GM12878 (cell line): Measurements from ENCODE around the gene GIMD1. TPM values are rescaled to one million over a fixed set of nuclear protein-coding genes. Genes with fewer than 3 reads are reported as not detected.
A peak's percentile ranks its signal among the peaks of the same experiment; 100 is the strongest.

Source experiments
- ATAC-seq: fragments of 200-7000 bp; cut with Tn5 transposase; 3 replicates; pipeline ENCODE4 v1.9.1; 2020; ENCODE audit warnings: mild to moderate bottlenecking, moderate library complexity
- BruUV-seq: library from RNA; stranded (reverse); fragments of 400-500 nt; replicated peaks from 2 replicates; lab custom pipeline; 2021; lab: Mats Ljungman, UMichigan
- CTCF ChIA-PET: fragments of 300-600 bp; sonication (Branson Sonifier 250); formaldehyde crosslinking; extraction: SDS; loops from one replicate; lab custom pipeline; 2021; ENCODE audit warnings: inconsistent platforms; lab: Yijun Ruan, JAX
- POLR2A ChIA-PET: fragments of 350-600 bp; formaldehyde crosslinking; extraction: SDS; loops from one replicate; lab custom pipeline; 2021; ENCODE audit warnings: inconsistent platforms; lab: Charles Lee
- RAD21 ChIA-PET: fragments of 300-600 bp; sonication (Branson Sonifier 250); formaldehyde crosslinking; loops from one replicate; lab custom pipeline; 2023; ENCODE audit warnings: antibody characterized with exemption; ENCODE audit not compliant: unreplicated experiment; lab: Charles Lee
- SMC1A ChIA-PET: fragments of 300-600 bp; sonication (Branson Sonifier 250); formaldehyde crosslinking; loops from one replicate; lab custom pipeline; 2023; ENCODE audit not compliant: unreplicated experiment, uncharacterized antibody; lab: Charles Lee
- DNase-seq: peaks from one replicate; pipeline ENCODE4 v3.0.0-alpha.2; 2011; ENCODE audit warnings: low read depth, low spot score
- FAIRE-seq: peaks from 3 replicates; lab custom pipeline; 2011; peaks lifted over from hg19 to GRCh38; lab: Jason Lieb, UNC
- H2AFZ ChIP-seq: 2 replicates; pipeline ENCODE4 v1.6.0; 2011; ENCODE audit warnings: low read depth, low read length, control low read depth; ENCODE audit not compliant: control insufficient read depth
- H3K27ac ChIP-seq: 2 replicates; pipeline ENCODE4 v1.5.1; 2011; ENCODE audit warnings: control low read depth; ENCODE audit not compliant: control insufficient read depth, insufficient read depth
- H3K27me3 ChIP-seq, 2 experiments: replicated peaks in 1 of 2; 2 replicates each; pipeline versions ENCODE4 v1.6.0 to v1.6.1; 2011; ENCODE audit warnings: low read length in 1 of 2; ENCODE audit not compliant: control insufficient read depth in 2 of 2, insufficient read depth in 2 of 2
- H3K36me3 ChIP-seq, 2 experiments: 2 replicates each; pipeline ENCODE4 v1.5.1; 2011; ENCODE audit warnings: low read length in 1 of 2; ENCODE audit not compliant: control insufficient read depth in 2 of 2, insufficient read depth in 2 of 2
- H3K4me1 ChIP-seq: 2 replicates; pipeline ENCODE4 v1.6.1; 2011; ENCODE audit warnings: mild to moderate bottlenecking, low read length, moderate library complexity, mixed read lengths; ENCODE audit not compliant: control insufficient read depth, insufficient read depth
- H3K4me2 ChIP-seq: 2 replicates; pipeline ENCODE4 v1.6.0; 2011; ENCODE audit warnings: control low read depth; ENCODE audit not compliant: control insufficient read depth, insufficient read depth
- H3K4me3 ChIP-seq: fragments of 200-600 bp; sonication (generic); 2 replicates; pipeline ENCODE4 v1.5.1; 2016
- H3K79me2 ChIP-seq: 2 replicates; pipeline ENCODE4 v1.6.0; 2011; ENCODE audit warnings: low read length; ENCODE audit not compliant: control insufficient read depth, insufficient read depth
- H3K9ac ChIP-seq: 2 replicates; pipeline ENCODE4 v1.8.0; 2011; ENCODE audit warnings: low read length, control low read depth, mixed read lengths; ENCODE audit not compliant: control insufficient read depth, insufficient read depth
- H3K9me3 ChIP-seq: replicated peaks from 3 replicates; pipeline ENCODE4 v1.5.1; 2011; ENCODE audit warnings: mild to moderate bottlenecking, low read length; ENCODE audit not compliant: control insufficient read depth, insufficient read depth
- H4K20me1 ChIP-seq: 2 replicates; pipeline ENCODE4 v1.6.0; 2011; ENCODE audit not compliant: control insufficient read depth, insufficient read depth
- BHLHE40 ChIP-seq, 2 experiments: fragments of 450-650 bp in 1 of 2; IDR thresholded peaks; 2 replicates each; pipeline ENCODE4 v1.6.1; 2011 to 2017; ENCODE audit warnings: low read depth in 2 of 2, borderline replicate concordance in 1 of 2, improper control_type of control experiment in 1 of 2, low read length in 1 of 2, mild to moderate bottlenecking in 1 of 2
- CTCF ChIP-seq, 3 experiments: IDR thresholded peaks in 2 of 3; conservative IDR thresholded peaks in 1 of 3; 2 replicates each; pipeline ENCODE4 v1.5.1; 2011; ENCODE audit warnings: low read depth in 3 of 3, low read length in 3 of 3, mild to moderate bottlenecking in 3 of 3, control low read depth in 2 of 3, moderate library complexity in 2 of 3, inconsistent platforms in 1 of 3, mixed read lengths in 1 of 3; ENCODE audit not compliant: control insufficient read depth in 2 of 3, insufficient read depth in 1 of 3; ENCODE audit errors: extremely low read depth in 1 of 3
- ESRRA ChIP-seq: IDR thresholded peaks from 2 replicates; pipeline ENCODE4 v1.6.1; 2012; ENCODE audit warnings: mild to moderate bottlenecking, low read length, improper control_type of control experiment
- NFYB ChIP-seq: IDR thresholded peaks from 2 replicates; pipeline ENCODE4 v1.6.1; 2011; ENCODE audit warnings: low read depth, mild to moderate bottlenecking, low read length, improper control_type of control experiment, moderate library complexity; ENCODE audit not compliant: insufficient read depth
- RAD21 ChIP-seq: IDR thresholded peaks from 2 replicates; pipeline ENCODE4 v1.6.1; 2011; ENCODE audit warnings: mild to moderate bottlenecking, low read depth, low read length, moderate library complexity; ENCODE audit not compliant: insufficient read depth
- RAD51 ChIP-seq: fragments of 450-650 bp; IDR thresholded peaks from 2 replicates; pipeline ENCODE4 v1.6.1; 2016; ENCODE audit warnings: moderate library complexity, mild to moderate bottlenecking, inconsistent platforms
- RB1 ChIP-seq: fragments of 450-650 bp; formaldehyde crosslinking; IDR thresholded peaks from 2 replicates; pipeline ENCODE4 v1.6.1; 2017; ENCODE audit warnings: mild to moderate bottlenecking, borderline replicate concordance
- WGBS: methylation state at CpG from one replicate; pipeline ENCODE4 v1.1.6; 2016; ENCODE audit warnings: low lambda C conversion rate; ENCODE audit not compliant: insufficient replicate concordance, insufficient coverage; ENCODE audit errors: missing lambda C conversion rate; 5-methylcytosine and 5-hydroxymethylcytosine counted together
- in situ Hi-C: fragments of 300-500 bp; cut with MboI; formaldehyde crosslinking; loops from 9 replicates; pipeline ENCODE4 v1.14.3; 2018; ENCODE audit warnings: mixed read lengths
- intact Hi-C: fragments of 100-400 bp; cut with micrococcal nuclease; formaldehyde crosslinking; loops from one replicate; pipeline ENCODE4 v1.14.2; 2022; ENCODE audit not compliant: unreplicated experiment
- polyA plus RNA-seq, 11 experiments: library from polyadenylated mRNA; depleted of rRNA in 4 of 11; unstranded in 6 of 11; stranded (reverse) in 5 of 11; fragments of >200 nt; fragmentation: Nextera tagmentation in 4 of 11; fragmentation: Illumina TruSeq in 1 of 11; extraction: Ambion mirVana in 4 of 11; extraction: Trizol in 1 of 11; gene quantifications; 1 replicate in 1 of 11; 2 replicates in 10 of 11; pipeline versions ENCODE4 v1.2.1 to v1.2.3, GENCODE V29; 2011 to 2016; ENCODE audit warnings: inconsistent platforms in 2 of 11, missing spikeins in 2 of 11, low read depth in 1 of 11
- total RNA-seq, 4 experiments: library from RNA; depleted of rRNA in 3 of 4; stranded (reverse); fragments of >200 nt in 3 of 4; fragmentation: Illumina TruSeq in 1 of 4; extraction: Trizol in 1 of 4; gene quantifications; 2 replicates each; pipeline versions ENCODE4 v1.2.1 to v1.2.3, GENCODE V29; 2013 to 2021

The GIMD1 gene
- total and polyA plus RNA-seq, 10 of the 15 experiments (the other 5 are each of a cell fraction or from before 2014, with no cell fraction given), result 0.14 TPM; not detected in 9

GRCh38 chr4:106329041-106329618 lies 39.4 kb downstream of the GIMD1 start:
- ChIA-PET RAD21 (interaction anchor here (0.6 to 1.6 kb wide), 2 partner anchors 63 to 401 kb away, joined by 4 read pairs; no protein-coding TSS in a partner anchor), SMC1A (interaction anchor here (1.3 to 1.9 kb wide), 2 partner anchors 15 to 27 kb away, joined by 4 to 7 read pairs; no protein-coding TSS in a partner anchor), CTCF (interaction anchor here (0.6 to 2.0 kb wide), 14 partner anchors 9 to 854 kb away, joined by 3 to 12 read pairs (median 4); partner anchors contain the start of gene TBCK), POLR2A (interaction anchor here (0.7 to 1.4 kb wide), 2 partner anchors 13 to 23 kb away, joined by 3 to 6 read pairs; partner anchors contain the start of genes AIMP1 and TBCK)
- no peak for TF ChIP-seq BHLHE40 (IDR thresholded peaks at IDR 0.05; ENCODE audit: borderline replicate concordance in 1 of 2, low read depth in 2 of 2, low read length in 1 of 2)
- TF ChIP-seq NFYB, result no peak
- TF ChIP-seq CTCF (IDR thresholded peaks at IDR 0.05 in 2 of 3, conservative IDR thresholded peaks at IDR 0.05 in 1 of 3; ENCODE audit: control insufficient read depth in 2 of 3, extremely low read depth in 1 of 3, insufficient read depth in 1 of 3, low read depth in 3 of 3, low read length in 3 of 3), result peak; percentile 42 to 62 (median 54); a peak in 5 of 6 replicates
- no peak for TF ChIP-seq RB1
- TF ChIP-seq RAD51, result no peak
- peak; percentile 41 for TF ChIP-seq RAD21
- no peak for TF ChIP-seq ESRRA
- H3K4me3 ChIP-seq, result no peak overlapping the region
- peaks cover 4% of the 10 kb centered on the region for H3K79me2 ChIP-seq
- H4K20me1 ChIP-seq, result no peaks in the 10 kb centered on the region
- peak; percentile 96 for ATAC-seq
- H2AFZ ChIP-seq, result no peak overlapping the region
- intact Hi-C loops, result no loop called here
- WGBS, result 38% methylated on average over 1 of the region's 1 CpG
- H3K27me3 ChIP-seq, result no peaks in the 10 kb centered on the region
- in situ Hi-C loops, result no loop called here
- no peak overlapping the region for H3K9ac ChIP-seq
- no peak for DNase-seq
- H3K4me2 ChIP-seq, result no peak overlapping the region
- no peak overlapping the region for H3K27ac ChIP-seq
- no TSS peak for BruUV-seq
- H3K4me1 ChIP-seq, result no peaks in the 10 kb centered on the region
- FAIRE-seq, result no peak
- no peaks in the 10 kb centered on the region; the same call in 2 of the 3 replicates for H3K9me3 ChIP-seq
- H3K36me3 ChIP-seq, result peaks cover 2 to 18% of the 10 kb centered on the region in 2 experiments
